ENCODE results near the gene TULP1. TPM values are rescaled to one million over a fixed set of nuclear protein-coding genes. Genes with fewer than 3 reads are reported as not detected.

TULP1 gene
- total and polyA plus RNA-seq, 9 donors: 0.80 to 2.8 (median 1.9) TPM

- DNase-seq: peak; percentile 60
- H3K4me3 ChIP-seq (ENCODE audit: low read length): peak overlapping the region; percentile 11
- H3K27me3 ChIP-seq (ENCODE audit: control insufficient read depth, insufficient read depth, low read length): no peaks in the 10 kb centered on the region
- H3K27ac ChIP-seq (ENCODE audit: low read length): peak overlapping the region; percentile 43
- peaks cover 10% of the 10 kb centered on the region for H3K36me3 ChIP-seq (ENCODE audit: control insufficient read depth, insufficient read depth, low read length)
- peaks cover 24% of the 10 kb centered on the region for H3K4me1 ChIP-seq (ENCODE audit: control insufficient read depth, insufficient read depth, low read length)
- 2% methylated on average over 7 of the region's 20 CpGs for WGBS (ENCODE audit: insufficient coverage)
- H3K9me3 ChIP-seq (replicated peaks; ENCODE audit: control insufficient read depth, low read depth, low read length): no peaks in the 10 kb centered on the region
These were observed 61.1 kb downstream of the TULP1 start for GRCh38 chr6:35451354-35452182.

DNA sequence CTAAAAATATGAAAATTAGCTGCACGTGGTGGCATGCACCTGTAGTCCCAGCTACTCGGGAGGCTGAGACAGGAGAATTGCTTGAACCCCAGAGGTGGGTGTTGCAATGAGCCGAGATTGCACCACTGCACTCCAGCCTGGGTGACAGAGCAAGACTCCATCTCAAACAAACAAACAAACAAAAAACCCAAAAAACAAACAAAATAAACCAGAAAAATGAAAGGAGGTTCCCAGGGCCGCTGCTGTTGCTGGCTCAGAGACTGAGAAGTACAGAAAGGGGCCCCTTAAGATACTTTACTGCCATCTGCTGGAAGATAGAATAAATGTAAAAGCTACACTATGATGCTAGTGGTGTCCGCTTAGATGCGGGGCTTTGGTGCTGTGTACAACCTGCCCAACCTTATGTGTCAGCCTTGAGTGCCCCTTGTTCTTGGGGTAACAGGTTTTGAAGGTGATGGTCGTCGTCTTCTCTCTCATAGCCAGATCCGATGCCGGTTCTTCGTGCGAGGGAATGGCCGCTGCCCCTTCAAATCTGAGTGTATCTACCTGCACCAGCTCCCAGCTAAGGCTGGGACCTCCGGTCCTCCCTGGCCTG is 63.3 kb downstream of the TULP1 start:
- peak; percentile 88 for DNase-seq
- H3K4me3 ChIP-seq (ENCODE audit: low read length): no peak overlapping the region
- H3K4me1 ChIP-seq (ENCODE audit: control insufficient read depth, insufficient read depth, low read length): peaks cover 18% of the 10 kb centered on the region
- WGBS (ENCODE audit: insufficient coverage): 24% methylated on average over 9 of the region's 14 CpGs
- H3K27ac ChIP-seq (ENCODE audit: low read length): no peak overlapping the region
- H3K9me3 ChIP-seq (replicated peaks; ENCODE audit: control insufficient read depth, low read depth, low read length): no peaks in the 10 kb centered on the region
- H3K36me3 ChIP-seq (ENCODE audit: control insufficient read depth, insufficient read depth, low read length): no peaks in the 10 kb centered on the region
- no peaks in the 10 kb centered on the region for H3K27me3 ChIP-seq (ENCODE audit: control insufficient read depth, insufficient read depth, low read length)

DNA sequence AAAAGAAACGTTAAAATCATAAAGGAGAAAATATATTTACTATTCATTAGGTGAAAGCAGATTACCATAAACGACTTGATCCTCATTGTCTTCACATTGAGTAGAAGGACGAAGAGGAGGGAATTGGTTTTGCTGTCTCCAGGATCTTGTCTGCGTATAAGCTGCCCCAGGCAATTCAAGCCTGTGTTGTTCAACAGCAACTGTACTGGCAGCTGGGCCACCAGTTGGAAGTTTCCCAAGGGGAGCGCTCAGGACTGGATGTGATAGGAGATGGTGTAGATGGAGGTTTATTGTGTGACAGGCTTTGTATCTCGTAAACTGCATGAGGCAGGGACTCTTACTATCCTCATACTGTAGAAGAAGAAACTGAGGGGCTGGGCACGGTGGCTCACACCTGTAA is 64.5 kb downstream of the TULP1 start:
- 63% methylated on average over 2 of the region's 7 CpGs for WGBS (ENCODE audit: insufficient coverage)
- Histone ChIP-seq H3K9me3 (replicated peaks; ENCODE audit: control insufficient read depth, low read depth, low read length) (no peaks in the 10 kb centered on the region), H3K4me1 (ENCODE audit: control insufficient read depth, insufficient read depth, low read length) (peaks cover 8% of the 10 kb centered on the region), H3K27ac (ENCODE audit: low read length) (no peak overlapping the region), H3K36me3 (ENCODE audit: control insufficient read depth, insufficient read depth, low read length) (no peaks in the 10 kb centered on the region), H3K27me3 (ENCODE audit: control insufficient read depth, insufficient read depth, low read length) (no peaks in the 10 kb centered on the region), H3K4me3 (ENCODE audit: low read length) (no peak overlapping the region)
- DNase-seq: no peak

Other genes starting within 250 kb of the TULP1 start
- 6.1 TPM for gene DEF6, start 215.1 kb downstream of the TULP1 start, total RNA-seq
- gene DEF6, start 215.1 kb downstream of the TULP1 start, polyA plus RNA-seq (ENCODE audit: insufficient read depth in 1 of 8, insufficient read length in 8 of 8, low replicate concordance in 1 of 8): 1 to 10 TPM; 4.7 to 8.4 (median 6.1) TPM
- 5.9 TPM for gene PPARD, start 170.3 kb downstream of the TULP1 start, total RNA-seq
- gene PPARD, start 170.3 kb downstream of the TULP1 start, polyA plus RNA-seq (ENCODE audit: insufficient read depth in 1 of 8, insufficient read length in 8 of 8, low replicate concordance in 1 of 8): 10 to 100 TPM; 18.5 to 26.4 (median 22.2) TPM
- gene FANCE, start 60.6 kb downstream of the TULP1 start, total RNA-seq: 22.3 TPM
- gene FANCE, start 60.6 kb downstream of the TULP1 start, polyA plus RNA-seq (ENCODE audit: insufficient read depth in 1 of 8, insufficient read length in 8 of 8, low replicate concordance in 1 of 8): 10 to 100 TPM; 13.6 to 25.0 (median 19.9) TPM
- gene RPL10A, start 44.5 kb downstream of the TULP1 start, total RNA-seq: 3,614 TPM
- 1,000 to 10,000 TPM; 2,391 to 2,744 (median 2,503) TPM for gene RPL10A, start 44.5 kb downstream of the TULP1 start, polyA plus RNA-seq (ENCODE audit: insufficient read depth in 1 of 8, insufficient read length in 8 of 8, low replicate concordance in 1 of 8)
- 20.6 TPM for gene TEAD3, start 15.8 kb downstream of the TULP1 start, total RNA-seq
- 10 to 100 TPM; 47.5 to 76.6 (median 59.3) TPM for gene TEAD3, start 15.8 kb downstream of the TULP1 start, polyA plus RNA-seq (ENCODE audit: insufficient read depth in 1 of 8, insufficient read length in 8 of 8, low replicate concordance in 1 of 8)
- gene FKBP5, start 176.0 kb upstream of the TULP1 start, total RNA-seq: 6.0 TPM
- 10 to 100 TPM; 10.9 to 27.9 (median 18.7) TPM for gene FKBP5, start 176.0 kb upstream of the TULP1 start, polyA plus RNA-seq (ENCODE audit: insufficient read depth in 1 of 8, insufficient read length in 8 of 8, low replicate concordance in 1 of 8)
- 0.62 TPM for gene ARMC12, start 224.1 kb upstream of the TULP1 start, total RNA-seq
- gene ARMC12, start 224.1 kb upstream of the TULP1 start, polyA plus RNA-seq (ENCODE audit: insufficient read depth in 1 of 8, insufficient read length in 8 of 8, low replicate concordance in 1 of 8): 1 to 10 TPM in 2 of 8 donors, under 1 TPM in 6; 0.57 to 1.2 (median 0.83) TPM